ENCODE data around the gene RASA1.

DNA sequence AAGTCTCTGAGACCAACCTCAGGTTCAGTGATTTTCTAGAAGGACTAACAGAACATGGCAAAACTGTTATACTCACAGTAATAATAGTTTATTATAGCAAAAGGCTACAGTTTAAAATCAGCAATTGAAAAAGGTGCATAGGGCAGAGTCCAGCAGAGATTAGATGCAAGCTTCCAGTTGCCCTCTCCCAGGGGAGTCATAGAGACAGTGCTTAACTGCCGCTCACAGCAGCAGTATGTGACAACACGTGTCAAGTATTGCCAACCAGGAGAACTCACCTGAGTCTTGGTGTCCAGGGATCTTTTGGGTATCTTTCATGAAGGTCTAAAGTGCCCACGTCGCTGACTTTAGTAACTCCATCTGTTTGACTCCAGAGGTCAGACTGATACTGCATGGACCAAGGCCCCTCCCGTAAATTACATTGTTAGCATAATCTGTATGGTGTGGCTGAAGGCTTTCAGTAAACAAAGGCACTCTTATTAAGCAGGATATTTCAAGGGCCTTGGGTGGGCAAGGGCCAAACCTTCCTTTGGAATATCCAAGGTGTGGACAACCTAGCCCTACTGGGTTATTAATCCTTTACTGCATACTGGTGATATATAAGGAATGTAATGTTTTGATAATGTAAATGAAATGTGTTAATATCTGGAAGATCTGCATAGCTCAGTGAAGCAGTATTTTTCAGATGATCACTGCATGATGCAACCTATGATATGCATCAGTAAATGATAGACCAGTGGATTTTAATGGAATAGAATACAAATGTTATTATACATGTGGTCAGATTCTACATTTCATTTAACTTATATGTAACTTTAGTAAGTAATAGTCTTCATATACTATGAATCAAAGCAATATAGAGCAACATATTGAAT is 44.0 kb downstream of the RASA1 start:
- TF ChIP-seq, protein P1, sequence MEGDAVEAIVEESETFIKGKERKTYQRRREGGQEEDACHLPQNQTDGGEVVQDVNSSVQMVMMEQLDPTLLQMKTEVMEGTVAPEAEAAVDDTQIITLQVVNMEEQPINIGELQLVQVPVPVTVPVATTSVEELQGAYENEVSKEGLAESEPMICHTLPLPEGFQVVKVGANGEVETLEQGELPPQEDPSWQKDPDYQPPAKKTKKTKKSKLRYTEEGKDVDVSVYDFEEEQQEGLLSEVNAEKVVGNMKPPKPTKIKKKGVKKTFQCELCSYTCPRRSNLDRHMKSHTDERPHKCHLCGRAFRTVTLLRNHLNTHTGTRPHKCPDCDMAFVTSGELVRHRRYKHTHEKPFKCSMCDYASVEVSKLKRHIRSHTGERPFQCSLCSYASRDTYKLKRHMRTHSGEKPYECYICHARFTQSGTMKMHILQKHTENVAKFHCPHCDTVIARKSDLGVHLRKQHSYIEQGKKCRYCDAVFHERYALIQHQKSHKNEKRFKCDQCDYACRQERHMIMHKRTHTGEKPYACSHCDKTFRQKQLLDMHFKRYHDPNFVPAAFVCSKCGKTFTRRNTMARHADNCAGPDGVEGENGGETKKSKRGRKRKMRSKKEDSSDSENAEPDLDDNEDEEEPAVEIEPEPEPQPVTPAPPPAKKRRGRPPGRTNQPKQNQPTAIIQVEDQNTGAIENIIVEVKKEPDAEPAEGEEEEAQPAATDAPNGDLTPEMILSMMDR (IDR thresholded peaks at IDR 0.05), result no peak
- TF ChIP-seq POLR2A (IDR thresholded peaks at IDR 0.05), result no peak
